ENCODE data around the gene SYCP3. TPM values are rescaled to one million over a fixed set of nuclear protein-coding genes. Genes with fewer than 3 reads are reported as not detected.

The SYCP3 gene
- polyA plus RNA-seq, 1 donor (not counting 4 experiments of a cell fraction or from before 2014, with no cell fraction given): 0.16 TPM

- FAIRE-seq (no peak), DNase-seq (ENCODE audit: low read depth, low spot score) (no peak)
- no peaks in the 10 kb centered on the region for H3K9me1 ChIP-seq (ENCODE audit: control insufficient read depth, extremely low read depth, insufficient read depth, low read length)
- no peak overlapping the region for H2AFZ ChIP-seq (ENCODE audit: control insufficient read depth, low read length)
- H3K4me2 ChIP-seq (ENCODE audit: control insufficient read depth, extremely low read depth, insufficient read depth, low read depth, low read length): no peak overlapping the region
- H3K4me3 ChIP-seq (ENCODE audit: control insufficient read depth in 2 of 3, extremely low read depth in 1 of 3, insufficient read depth in 2 of 3, low read depth in 1 of 3, low read length in 3 of 3): no peak overlapping the region
- no peak overlapping the region for H3K9ac ChIP-seq (ENCODE audit: control insufficient read depth, extremely low read depth, insufficient read depth, low read length)
- H3K79me2 ChIP-seq (ENCODE audit: control insufficient read depth, insufficient read depth, low read length): no peaks in the 10 kb centered on the region
- H3K27me3 ChIP-seq (ENCODE audit: control insufficient read depth, extremely low read depth, insufficient read depth, low read length): no peaks in the 10 kb centered on the region
- dilution Hi-C loops (cut with MboI; ENCODE audit: extremely low pct_ligation_motif_present, low sequenced_read_pairs): no loop called here
- H3K4me1 ChIP-seq (ENCODE audit: control insufficient read depth, extremely low read depth, insufficient read depth, low read length): no peaks in the 10 kb centered on the region
- H4K20me1 ChIP-seq (ENCODE audit: control insufficient read depth, extremely low read depth, insufficient read depth, low read length): no peaks in the 10 kb centered on the region
- TF ChIP-seq CTCF (optimal IDR thresholded peaks at IDR 0.05 in 1 of 3, IDR thresholded peaks at IDR 0.05 in 1 of 3, conservative IDR thresholded peaks at IDR 0.05 in 1 of 3; ENCODE audit: extremely low read depth in 1 of 3, insufficient read depth in 2 of 3, low read length in 3 of 3) (no peak), EZH2 (IDR thresholded peaks at IDR 0.05; ENCODE audit: low read length) (no peak)
- H3K36me3 ChIP-seq (ENCODE audit: control insufficient read depth in 2 of 2, extremely low read depth in 1 of 2, insufficient read depth in 2 of 2, low read length in 2 of 2): peaks cover 4 to 5% of the 10 kb centered on the region in 2 experiments
- H3K27ac ChIP-seq (ENCODE audit: control insufficient read depth, insufficient read depth, low read length): no peak overlapping the region
- H3K9me3 ChIP-seq (ENCODE audit: control insufficient read depth, low read depth, low read length): no peaks in the 10 kb centered on the region
These were observed 40.4 kb upstream of the SYCP3 start for GRCh38 chr12:101779626-101780025.

GRCh38 chr12:101779200-101779599 lies 39.9 kb upstream of the SYCP3 start:
- no peak overlapping the region for H3K4me3 ChIP-seq (ENCODE audit: control insufficient read depth in 2 of 3, extremely low read depth in 1 of 3, insufficient read depth in 2 of 3, low read depth in 1 of 3, low read length in 3 of 3)
- H3K4me2 ChIP-seq (ENCODE audit: control insufficient read depth, extremely low read depth, insufficient read depth, low read depth, low read length): no peak overlapping the region
- H4K20me1 ChIP-seq (ENCODE audit: control insufficient read depth, extremely low read depth, insufficient read depth, low read length): no peaks in the 10 kb centered on the region
- H3K27me3 ChIP-seq (ENCODE audit: control insufficient read depth, extremely low read depth, insufficient read depth, low read length): no peaks in the 10 kb centered on the region
- no peak overlapping the region for H3K9ac ChIP-seq (ENCODE audit: control insufficient read depth, extremely low read depth, insufficient read depth, low read length)
- FAIRE-seq (no peak), DNase-seq (ENCODE audit: low read depth, low spot score) (no peak)
- TF ChIP-seq EZH2 (IDR thresholded peaks at IDR 0.05; ENCODE audit: low read length) (no peak), CTCF (optimal IDR thresholded peaks at IDR 0.05 in 1 of 3, IDR thresholded peaks at IDR 0.05 in 1 of 3, conservative IDR thresholded peaks at IDR 0.05 in 1 of 3; ENCODE audit: extremely low read depth in 1 of 3, insufficient read depth in 2 of 3, low read length in 3 of 3) (no peak)
- dilution Hi-C loops (cut with MboI; ENCODE audit: extremely low pct_ligation_motif_present, low sequenced_read_pairs): no loop called here
- no peaks in the 10 kb centered on the region for H3K9me3 ChIP-seq (ENCODE audit: control insufficient read depth, low read depth, low read length)
- H3K27ac ChIP-seq (ENCODE audit: control insufficient read depth, insufficient read depth, low read length): no peak overlapping the region
- no peaks in the 10 kb centered on the region for H3K9me1 ChIP-seq (ENCODE audit: control insufficient read depth, extremely low read depth, insufficient read depth, low read length)
- no peaks in the 10 kb centered on the region for H3K79me2 ChIP-seq (ENCODE audit: control insufficient read depth, insufficient read depth, low read length)
- no peaks in the 10 kb centered on the region for H3K4me1 ChIP-seq (ENCODE audit: control insufficient read depth, extremely low read depth, insufficient read depth, low read length)
- no peak overlapping the region for H2AFZ ChIP-seq (ENCODE audit: control insufficient read depth, low read length)
- H3K36me3 ChIP-seq (ENCODE audit: control insufficient read depth in 2 of 2, extremely low read depth in 1 of 2, insufficient read depth in 2 of 2, low read length in 2 of 2): peaks cover 4 to 5% of the 10 kb centered on the region in 2 experiments

All from keratinocyte (primary cell).